K562 (cell line): Measurements from ENCODE around the gene CDH2. TPM values are rescaled to one million over a fixed set of nuclear protein-coding genes. Genes with fewer than 3 reads are reported as not detected.

Experiments
- ATAC-seq: fragments of 200-7000 bp; cut with Tn5 transposase; 3 replicates; pipeline ENCODE4 v1.9.1; 2020; ENCODE audit warnings: moderate library complexity
- BruUV-seq: library from RNA; stranded (reverse); fragments of 400-500 nt; replicated peaks from 2 replicates; lab custom pipeline; 2021; lab: Mats Ljungman, UMichigan
- CTCF ChIA-PET: fragments of 300-600 bp; formaldehyde crosslinking; extraction: SDS; loops from one replicate; lab custom pipeline; 2021; ENCODE audit warnings: low intra/inter-chr PET ratio; lab: Yijun Ruan, JAX
- POLR2A ChIA-PET: fragments of 300-600, 350-650 bp; sonication (Branson Sonifier 250); formaldehyde crosslinking; extraction: SDS; loops from one replicate; lab custom pipeline; 2021; ENCODE audit warnings: antibody characterized with exemption, inconsistent platforms; lab: Yijun Ruan, JAX
- DNase-seq, 4 experiments: peaks; one replicate each; pipeline versions ENCODE4 v3.0.0 to v3.0.0-alpha.2; 2011 to 2018; ENCODE audit warnings: low spot score in 3 of 4, mixed read lengths in 3 of 4; ENCODE audit errors: extremely low read depth in 1 of 4
- FAIRE-seq: peaks from 2 replicates; lab custom pipeline; 2011; peaks lifted over from hg19 to GRCh38; lab: Jason Lieb, UNC
- H2AFZ ChIP-seq: 2 replicates; pipeline ENCODE4 v1.6.0; 2011; ENCODE audit warnings: low read depth, low read length, control low read depth, inconsistent platforms
- H3K27ac ChIP-seq: fragments of 200-600 bp; 3 replicates; pipeline ENCODE4 v1.8.0; 2011; ENCODE audit warnings: low read depth, mild to moderate bottlenecking, control low read depth, inconsistent platforms, low read length, moderate library complexity, mixed read lengths; ENCODE audit errors: extremely low read depth
- H3K27me3 ChIP-seq, 2 experiments: fragments of 300-600 bp in 1 of 2; 2 replicates in 1 of 2; 3 replicates in 1 of 2; pipeline versions ENCODE4 v1.6.0 to v1.8.0; 2011; ENCODE audit warnings: inconsistent platforms in 2 of 2, low read length in 2 of 2, mild to moderate bottlenecking in 1 of 2, mixed read lengths in 1 of 2, moderate library complexity in 1 of 2; ENCODE audit not compliant: control insufficient read depth in 2 of 2, insufficient read depth in 2 of 2
- H3K36me3 ChIP-seq: fragments of 300-600 bp; 3 replicates; pipeline ENCODE4 v1.8.0; 2011; ENCODE audit warnings: mild to moderate bottlenecking, low read length, inconsistent platforms; ENCODE audit not compliant: control insufficient read depth, insufficient read depth
- H3K4me1 ChIP-seq, 2 experiments: fragments of 200-600 bp in 1 of 2; replicated peaks in 1 of 2; 2 replicates in 1 of 2; 3 replicates in 1 of 2; pipeline versions ENCODE4 v1.5.1 to v1.8.0; 2011; ENCODE audit warnings: inconsistent platforms in 2 of 2, low read length in 2 of 2, mild to moderate bottlenecking in 1 of 2, mixed read lengths in 1 of 2, moderate library complexity in 1 of 2; ENCODE audit not compliant: control insufficient read depth in 2 of 2, insufficient read depth in 2 of 2
- H3K4me2 ChIP-seq: 2 replicates; pipeline ENCODE4 v1.6.1; 2011; ENCODE audit warnings: low read length, control low read depth, inconsistent platforms, mixed read lengths; ENCODE audit not compliant: insufficient read depth
- H3K4me3 ChIP-seq: fragments of 200-600 bp; sonication (generic), shearing (Covaris generic); 2 replicates; pipeline ENCODE4 v1.5.1; 2016; ENCODE audit warnings: control low read depth, inconsistent platforms
- H3K79me2 ChIP-seq: fragments of 200-600 bp; 3 replicates; pipeline ENCODE4 v1.8.0; 2011; ENCODE audit warnings: low read length, inconsistent platforms; ENCODE audit not compliant: control insufficient read depth, insufficient read depth
- H3K9ac ChIP-seq, 2 experiments: 2 replicates each; pipeline versions ENCODE4 v1.6.0 to v1.6.1; 2011; ENCODE audit warnings: low read depth in 2 of 2, low read length in 2 of 2, control low read depth in 1 of 2, inconsistent platforms in 1 of 2, mild to moderate bottlenecking in 1 of 2, mixed read lengths in 1 of 2; ENCODE audit not compliant: insufficient read depth in 1 of 2
- H3K9me1 ChIP-seq: one replicate; pipeline ENCODE4 v1.6.0; 2011; ENCODE audit warnings: inconsistent platforms, mild to moderate bottlenecking, low read length, moderate library complexity; ENCODE audit not compliant: control insufficient read depth, insufficient read depth
- H3K9me3 ChIP-seq: replicated peaks from 2 replicates; pipeline ENCODE4 v1.5.1; 2011; ENCODE audit warnings: low read depth, low read length, inconsistent platforms; ENCODE audit not compliant: control insufficient read depth, insufficient read depth
- H4K20me1 ChIP-seq: replicated peaks from 2 replicates; pipeline ENCODE4 v1.6.1; 2011; ENCODE audit warnings: low read length, inconsistent platforms, mixed read lengths; ENCODE audit not compliant: control insufficient read depth, insufficient read depth
- BACH1 ChIP-seq: fragments of 200-800 bp; sonication (Bioruptor generic); IDR thresholded peaks from 2 replicates; pipeline ENCODE4 v1.6.1; 2016; ENCODE audit warnings: missing genetic modification characterization, missing compliant biosample characterization
- E2F8 ChIP-seq: fragments of 450-650 bp; IDR thresholded peaks from 2 replicates; pipeline ENCODE4 v1.7.1; 2018; ENCODE audit warnings: mild to moderate bottlenecking, low read depth; ENCODE audit not compliant: partially characterized antibody
- HOMEZ ChIP-seq: fragments of 250-450 bp; sonication (Bioruptor Pico); IDR thresholded peaks from 2 replicates; pipeline ENCODE4 v1.4.0; 2020; ENCODE audit warnings: mild to moderate bottlenecking, moderate library complexity
- MAFK ChIP-seq: IDR thresholded peaks from 2 replicates; pipeline ENCODE4 v1.6.1; 2011; ENCODE audit warnings: low read length, improper control_type of control experiment
- NELFE ChIP-seq: IDR thresholded peaks from 2 replicates; pipeline ENCODE4 v1.6.1; 2011; ENCODE audit warnings: mild to moderate bottlenecking; ENCODE audit not compliant: insufficient read depth, insufficient read length
- PBX2 ChIP-seq, 2 experiments: IDR thresholded peaks in 1 of 2; conservative IDR thresholded peaks in 1 of 2; 2 replicates each; pipeline ENCODE4 v1.6.1; 2016; ENCODE audit warnings: low read depth in 2 of 2, mild to moderate bottlenecking in 1 of 2, missing compliant biosample characterization in 1 of 2, missing genetic modification characterization in 1 of 2, moderate library complexity in 1 of 2
- RNF2 ChIP-seq: sonication (generic); IDR thresholded peaks from 2 replicates; pipeline ENCODE4 v1.6.1; 2016
- TFAP4 ChIP-seq: sonication (generic); formaldehyde crosslinking; IDR thresholded peaks from 2 replicates; pipeline ENCODE4 v1.8.0; 2022; ENCODE audit warnings: missing genetic modification reagents, mild to moderate bottlenecking, moderate library complexity, borderline replicate concordance
- TRIM25 ChIP-seq: fragments of 450-650 bp; IDR thresholded peaks from 2 replicates; pipeline ENCODE4 v1.7.0; 2016; ENCODE audit warnings: borderline replicate concordance
- ZBTB12 ChIP-seq: fragments of 250-450 bp; sonication (Bioruptor Pico); IDR thresholded peaks from 2 replicates; pipeline ENCODE4 v1.4.0; 2020
- ZNF143 ChIP-seq: sonication (generic); formaldehyde crosslinking; IDR thresholded peaks from 2 replicates; pipeline ENCODE4 v1.9.0; 2022; ENCODE audit warnings: mild to moderate bottlenecking, missing genetic modification reagents
- WGBS: fragments of 100-300 bp; shearing (Covaris generic); methylation state at CpG from one replicate; pipeline ENCODE4 v1.1.6; 2016; ENCODE audit warnings: low coverage, mixed read lengths; ENCODE audit not compliant: insufficient coverage; ENCODE audit errors: missing lambda C conversion rate; 5-methylcytosine and 5-hydroxymethylcytosine counted together
- in situ Hi-C: fragments of 300-500 bp; cut with MboI; formaldehyde crosslinking; loops from 4 replicates; pipeline ENCODE4 v1.15.0; 2018; ENCODE audit warnings: inconsistent platforms, mixed read lengths
- intact Hi-C: fragments of 100-400 bp; cut with micrococcal nuclease; formaldehyde crosslinking; loops from 2 replicates; pipeline ENCODE4 v1.14.2; 2022
- polyA plus RNA-seq, 8 experiments: library from polyadenylated mRNA; depleted of rRNA in 4 of 8; stranded (reverse) in 5 of 8; unstranded in 3 of 8; fragments of >200 nt; fragmentation: Nextera tagmentation in 2 of 8; fragmentation: Illumina TruSeq in 1 of 8; extraction: Ambion mirVana in 2 of 8; extraction: Trizol in 1 of 8; gene quantifications; 2 replicates each; pipeline versions ENCODE4 v1.2.1 to v1.2.3, GENCODE V29; 2011 to 2014; ENCODE audit warnings: inconsistent platforms in 1 of 8, missing spikeins in 1 of 8
- total RNA-seq, 7 experiments: library from RNA; depleted of rRNA in 6 of 7; stranded (reverse); fragments of >200 nt in 6 of 7; fragmentation: Illumina TruSeq in 2 of 7; extraction: Trizol in 2 of 7; gene quantifications; 2 replicates each; pipeline versions ENCODE4 v1.2.1 to v1.2.3, GENCODE V29; 2011 to 2021; ENCODE audit warnings: low replicate concordance in 1 of 7

The CDH2 gene
- total and polyA plus RNA-seq, 9 of the 15 experiments (the other 6 are each of a cell fraction or from before 2014, with no cell fraction given): 0.04 TPM; not detected in 8

- Histone ChIP-seq H3K4me2 (no peak overlapping the region), H2AFZ (no peak overlapping the region), H3K4me1 (no peaks in the 10 kb centered on the region), H3K9ac (no peak overlapping the region), H3K4me3 (no peak overlapping the region), H3K79me2 (no peaks in the 10 kb centered on the region), H3K9me3 (no peaks in the 10 kb centered on the region; the same call in 1 of the 2 replicates), H3K9me1 (no peaks in the 10 kb centered on the region), H3K27me3 (no peaks in the 10 kb centered on the region), H3K27ac (no peak overlapping the region), H3K36me3 (no peaks in the 10 kb centered on the region), H4K20me1 (no peaks in the 10 kb centered on the region)
- in situ Hi-C loops: no loop called here
- ATAC-seq (no peak), FAIRE-seq (no peak), DNase-seq (no peak)
- no TSS peak for BruUV-seq
- ChIA-PET POLR2A (no interaction called here), CTCF (no interaction called here)
- WGBS: 0% methylated on average over 3 of the region's 3 CpGs
- intact Hi-C loops: no loop called here
- TF ChIP-seq MAFK (no peak), E2F8 (no peak), PBX2 (CRISPR knock-in tag; IDR thresholded peaks at IDR 0.05; ENCODE audit: low read depth) (no peak), PBX2 (tag; conservative IDR thresholded peaks at IDR 0.05; ENCODE audit: low read depth) (no peak), ZBTB12 (CRISPR knock-in tag) (no peak), RNF2 (no peak), HOMEZ (CRISPR knock-in tag) (no peak), NELFE (no peak), TRIM25 (no peak), TFAP4 (CRISPR knock-in tag) (no peak), ZNF143 (no peak), BACH1 (no peak)
Measured at GRCh38 chr18:28128659-28128980, 48.3 kb downstream of the CDH2 start.
